GM21515 (cell line): Measurements from ENCODE around the gene ABHD17C.
"Not testable (repeated sequence)": the region's sequence is repeated elsewhere in the genome, so short reads cannot be mapped to it uniquely, and the experiment has no call there.

Experiments used
- ATAC-seq: cut with Tn5 transposase; IDR thresholded peaks from one replicate; pipeline ENCODE4 v1.9.1; 2021; ENCODE audit not compliant: unreplicated experiment

ABHD17C gene

GRCh38 chr15:80695099-80695910 lies at the start of gene ABHD17C:
ABHD17C (plus strand) TSS chr15:80695310; CDS start chr15:80695430, 120 bp downstream.
- ATAC-seq: peak; percentile 73

- no peak for ATAC-seq
Observed at GRCh38 chr15:80645494-80646065, 49.5 kb upstream of the ABHD17C start.

GRCh38 chr15:80647424-80647823 lies 47.7 kb upstream of the ABHD17C start:
- ATAC-seq: not testable (repeated sequence)

- ATAC-seq: no peak
Observed at GRCh38 chr15:80654299-80654698, 40.8 kb upstream of the ABHD17C start.

- no peak for ATAC-seq
Observed at GRCh38 chr15:80659375-80659774, 35.7 kb upstream of the ABHD17C start.

GRCh38 chr15:80660119-80660518 lies 35.0 kb upstream of the ABHD17C start:
- no peak for ATAC-seq

- no peak for ATAC-seq
Observed at GRCh38 chr15:80662129-80662528, 33.0 kb upstream of the ABHD17C start.

GRCh38 chr15:80662757-80663553 lies 32.2 kb upstream of the ABHD17C start:
- no peak for ATAC-seq

GRCh38 chr15:80665151-80665550 lies 30.0 kb upstream of the ABHD17C start:
- no peak for ATAC-seq

GRCh38 chr15:80667936-80668335 lies 27.2 kb upstream of the ABHD17C start:
- no peak for ATAC-seq

GRCh38 chr15:80668546-80669236 lies 26.4 kb upstream of the ABHD17C start:
- no peak for ATAC-seq

- ATAC-seq: no peak
Observed at GRCh38 chr15:80669663-80670273, 25.3 kb upstream of the ABHD17C start.

- ATAC-seq: no peak
Observed at GRCh38 chr15:80673561-80674244, 21.4 kb upstream of the ABHD17C start.

GRCh38 chr15:80674245-80674614 lies 20.9 kb upstream of the ABHD17C start:
- no peak for ATAC-seq

- ATAC-seq: no peak
Observed at GRCh38 chr15:80677041-80677440, 18.1 kb upstream of the ABHD17C start.

GRCh38 chr15:80679167-80679803 lies 15.8 kb upstream of the ABHD17C start:
- ATAC-seq: no peak

- no peak for ATAC-seq
Observed at GRCh38 chr15:80679804-80680175, 15.3 kb upstream of the ABHD17C start.

- no peak for ATAC-seq
Observed at GRCh38 chr15:80682201-80682600, 12.9 kb upstream of the ABHD17C start.

- ATAC-seq: no peak
Observed at GRCh38 chr15:80684697-80685096, 10.4 kb upstream of the ABHD17C start.

- no peak for ATAC-seq
Observed at GRCh38 chr15:80685628-80686027, 9.5 kb upstream of the ABHD17C start.
